T-cell (primary cell): ENCODE data around the gene CCDC124. TPM values are rescaled to one million over a fixed set of nuclear protein-coding genes. Genes with fewer than 3 reads are reported as not detected.
"Not testable (repeated sequence)": the region's sequence is repeated elsewhere in the genome, so short reads cannot be mapped to it uniquely, and the experiment has no call there.

Source experiments
- ATAC-seq, 4 experiments: fragments of 200-7000 bp in 3 of 4; fragments of 150-1000 bp in 1 of 4; cut with Tn5 transposase; replicated peaks in 1 of 4; 1 replicate in 3 of 4; 2 replicates in 1 of 4; pipeline ENCODE4 v1.10.0; 2021; ENCODE audit warnings: moderate library complexity in 3 of 4, mild to moderate bottlenecking in 2 of 4, moderate number of reproducible peaks in 1 of 4
- CTCF ChIA-PET, 2 donors: fragments of 300-600 bp; sonication (Branson Sonifier 250); formaldehyde crosslinking; loops; one replicate each; lab custom pipeline; 2022; ENCODE audit warnings: antibody characterized with exemption in 2 of 2; lab: Charles Lee
- POLR2A ChIA-PET, 2 donors: fragments of 300-600 bp; sonication (Branson Sonifier 250); formaldehyde crosslinking; loops; one replicate each; lab custom pipeline; 2022; ENCODE audit warnings: antibody characterized with exemption in 2 of 2; lab: Charles Lee
- DNase-seq, 35 experiments: peaks; one replicate each; pipeline versions ENCODE4 v3.0.0 to v3.0.0-alpha.2; 2013 to 2023
- H3K27ac ChIP-seq: one replicate; pipeline ENCODE4 v1.5.1; 2013; ENCODE audit warnings: low read length
- H3K27me3 ChIP-seq, 2 experiments: replicated peaks in 1 of 2; 1 replicate in 1 of 2; 2 replicates in 1 of 2; pipeline versions ENCODE4 v1.6.1 to v1.7.0; 2013; ENCODE audit warnings: low read length in 1 of 2, mixed read lengths in 1 of 2; ENCODE audit not compliant: control insufficient read depth in 2 of 2, insufficient read depth in 2 of 2; ENCODE audit errors: extremely low read depth in 1 of 2
- H3K36me3 ChIP-seq, 2 donors: 1 replicate in 1 of 2; 2 replicates in 1 of 2; pipeline versions ENCODE4 v1.6.1 to v1.7.0; 2013; ENCODE audit warnings: low read length in 1 of 2; ENCODE audit not compliant: control insufficient read depth in 2 of 2, insufficient read depth in 1 of 2; ENCODE audit errors: extremely low read depth in 1 of 2
- H3K4me1 ChIP-seq, 2 experiments: 1 replicate in 1 of 2; 2 replicates in 1 of 2; pipeline versions ENCODE4 v1.6.1 to v1.7.0; 2013; ENCODE audit warnings: low read length in 2 of 2, mixed read lengths in 1 of 2; ENCODE audit not compliant: insufficient read depth in 2 of 2, control insufficient read depth in 1 of 2; ENCODE audit errors: extremely low read depth in 1 of 2
- H3K4me3 ChIP-seq, 2 donors: 1 replicate in 1 of 2; 2 replicates in 1 of 2; pipeline versions ENCODE4 v1.5.1 to v1.7.0; 2013; ENCODE audit warnings: mild to moderate bottlenecking in 2 of 2, low read length in 1 of 2, moderate library complexity in 1 of 2; ENCODE audit not compliant: control insufficient read depth in 1 of 2; ENCODE audit errors: extremely low read depth in 1 of 2
- H3K9me3 ChIP-seq: 2 replicates; pipeline ENCODE4 v1.7.0; 2013
- H3K27ac Mint-ChIP-seq, 2 donors: one replicate each; pipeline ENCODE4 v1.8.0; 2020 to 2021; ENCODE audit warnings: mild to moderate bottlenecking in 2 of 2, mixed read lengths in 2 of 2
- H3K27me3 Mint-ChIP-seq, 2 donors: one replicate each; pipeline ENCODE4 v1.8.0; 2021 to 2022; ENCODE audit warnings: mixed read lengths in 2 of 2
- H3K36me3 Mint-ChIP-seq: one replicate; pipeline ENCODE4 v1.8.0; 2021; ENCODE audit warnings: mixed read lengths
- H3K4me1 Mint-ChIP-seq, 3 donors: one replicate each; pipeline ENCODE4 v1.8.0; 2020 to 2022; ENCODE audit warnings: mixed read lengths in 3 of 3, mild to moderate bottlenecking in 1 of 3
- H3K4me3 Mint-ChIP-seq, 3 donors: one replicate each; pipeline ENCODE4 v1.8.0; 2020 to 2022; ENCODE audit warnings: mild to moderate bottlenecking in 3 of 3, mixed read lengths in 3 of 3, moderate library complexity in 3 of 3
- H3K9me3 Mint-ChIP-seq, 3 donors: one replicate each; pipeline ENCODE4 v1.8.0; 2020 to 2022; ENCODE audit warnings: mixed read lengths in 3 of 3
- WGBS: methylation state at CpG from one replicate; pipeline ENCODE4 v1.1.5; 2013; ENCODE audit warnings: missing lambda C conversion rate; ENCODE audit not compliant: insufficient coverage; 5-methylcytosine and 5-hydroxymethylcytosine counted together
- total RNA-seq, 35 experiments: library from RNA in 6 of 35; stranded (reverse) in 6 of 35; fragments of 120-200 nt in 1 of 35; gene quantifications; one replicate each; pipeline versions ENCODE4 v1.2.1 to v1.2.4 and lab custom pipeline; 2013 to 2026

The CCDC124 gene
- total RNA-seq, 5 donors from 2014 or later (not counting 1 experiment from before 2014, with no cell fraction given), result 24.8 to 51.1 (median 41.5) TPM

- ChIA-PET CTCF (no interaction called here), POLR2A (no interaction called here)
- DNase-seq, result no peak
- no peak overlapping the region for H3K27ac ChIP-seq
- Mint-ChIP-seq H3K27me3 (peaks cover 6 to 19% of the 10 kb centered on the region in 2 donors), H3K4me1 (peaks cover 0 to 6% (median 0%) of the 10 kb centered on the region in 3 donors), H3K27ac (no peak overlapping the region), H3K36me3 (no peaks in the 10 kb centered on the region), H3K4me3 (no peak overlapping the region), H3K9me3 (no peaks in the 10 kb centered on the region)
- H3K4me1 ChIP-seq, result no peaks in the 10 kb centered on the region
- no peak for ATAC-seq
- no peak overlapping the region for H3K4me3 ChIP-seq
- H3K36me3 ChIP-seq, result no peaks in the 10 kb centered on the region
- H3K9me3 ChIP-seq, result no peaks in the 10 kb centered on the region
- WGBS, result 86% methylated on average over 12 of the region's 22 CpGs
- H3K27me3 ChIP-seq, result peaks cover 0 to 56% of the 10 kb centered on the region in 2 experiments
Measured at GRCh38 chr19:17982430-17982829, 49.6 kb downstream of the CCDC124 start.

GRCh38 chr19:17985037-17985818, 52.4 kb downstream of the CCDC124 start:
- H3K27ac ChIP-seq, result no peak overlapping the region
- ChIA-PET CTCF (no interaction called here), POLR2A (no interaction called here)
- H3K36me3 ChIP-seq, result no peaks in the 10 kb centered on the region
- H3K4me3 Mint-ChIP-seq, result no peak overlapping the region
- H3K27me3 ChIP-seq, result peaks cover 0 to 46% of the 10 kb centered on the region in 2 experiments
- H3K36me3 Mint-ChIP-seq, result no peaks in the 10 kb centered on the region
- 84% methylated on average over 9 of the region's 17 CpGs for WGBS
- DNase-seq (no peak), ATAC-seq (no peak)
- H3K4me1 Mint-ChIP-seq, result peaks cover 0 to 2% (median 0%) of the 10 kb centered on the region in 3 donors
- no peak overlapping the region for H3K27ac Mint-ChIP-seq
- no peak overlapping the region for H3K4me3 ChIP-seq
- H3K4me1 ChIP-seq, result no peaks in the 10 kb centered on the region
- peaks cover 5 to 12% of the 10 kb centered on the region in 2 donors for H3K27me3 Mint-ChIP-seq
- no peaks in the 10 kb centered on the region for H3K9me3 ChIP-seq
- no peaks in the 10 kb centered on the region for H3K9me3 Mint-ChIP-seq

- ATAC-seq, H3K27ac ChIP-seq, POLR2A ChIA-PET, DNase-seq, H3K9me3 Mint-ChIP-seq, H3K27me3 Mint-ChIP-seq, H3K4me1 ChIP-seq, H3K9me3 ChIP-seq, CTCF ChIA-PET, H3K4me3 ChIP-seq, H3K36me3 ChIP-seq, H3K36me3 Mint-ChIP-seq, H3K27ac Mint-ChIP-seq, H3K4me3 Mint-ChIP-seq, H3K4me1 Mint-ChIP-seq: not testable (repeated sequence)
- peaks cover 0 to 34% of the 10 kb centered on the region in 2 experiments for H3K27me3 ChIP-seq
- WGBS, result 85% methylated on average over 6 of the region's 8 CpGs
Measured at GRCh38 chr19:17986569-17986968, 53.8 kb downstream of the CCDC124 start.

- no peaks in the 10 kb centered on the region for H3K36me3 Mint-ChIP-seq
- no peaks in the 10 kb centered on the region for H3K27me3 Mint-ChIP-seq
- Histone ChIP-seq H3K9me3 (no peaks in the 10 kb centered on the region), H3K27me3 (peaks cover 0 to 29% of the 10 kb centered on the region in 2 experiments), H3K4me1 (no peaks in the 10 kb centered on the region), H3K4me3 (no peak overlapping the region), H3K36me3 (no peaks in the 10 kb centered on the region), H3K27ac (no peak overlapping the region)
- H3K4me1 Mint-ChIP-seq, result no peaks in the 10 kb centered on the region
- H3K4me3 Mint-ChIP-seq, result no peak overlapping the region
- POLR2A ChIA-PET, result interaction anchor here in 1 of 2 donors (0.5 kb wide), 1 partner anchor 81 kb away, joined by 9 read pairs; no protein-coding TSS in a partner anchor
- no peak overlapping the region for H3K27ac Mint-ChIP-seq
- CTCF ChIA-PET, result interaction anchor here in 1 of 2 donors (0.7 kb wide), 1 partner anchor 69 kb away, joined by 4 read pairs; no protein-coding TSS in a partner anchor
- whole genome bisulfite sequencing, result 86% methylated on average over 12 of the region's 13 CpGs
- DNase-seq (no peak), ATAC-seq (no peak)
- no peaks in the 10 kb centered on the region for H3K9me3 Mint-ChIP-seq
Measured at GRCh38 chr19:17988161-17988560, 55.3 kb downstream of the CCDC124 start.

- ChIA-PET POLR2A (no interaction called here), CTCF (no interaction called here)
- Mint-ChIP-seq H3K9me3 (no peaks in the 10 kb centered on the region), H3K36me3 (no peaks in the 10 kb centered on the region), H3K4me1 (no peaks in the 10 kb centered on the region), H3K27me3 (no peaks in the 10 kb centered on the region), H3K27ac (no peak overlapping the region), H3K4me3 (no peak overlapping the region)
- H3K27ac ChIP-seq, result no peak overlapping the region
- H3K4me3 ChIP-seq, result no peak overlapping the region
- no peak for DNase-seq
- H3K36me3 ChIP-seq, result no peaks in the 10 kb centered on the region
- H3K9me3 ChIP-seq, result no peaks in the 10 kb centered on the region
- peaks cover 0 to 25% of the 10 kb centered on the region in 2 experiments for H3K27me3 ChIP-seq
- no peaks in the 10 kb centered on the region for H3K4me1 ChIP-seq
- ATAC-seq, result no peak
- WGBS, result 90% methylated on average over 14 of the region's 16 CpGs
Measured at GRCh38 chr19:17989425-17990094, 56.7 kb downstream of the CCDC124 start.

- Mint-ChIP-seq H3K9me3 (no peaks in the 10 kb centered on the region), H3K27ac (no peak overlapping the region), H3K4me1 (peaks cover 2 to 7% (median 6%) of the 10 kb centered on the region in 3 donors), H3K36me3 (no peaks in the 10 kb centered on the region), H3K4me3 (no peak overlapping the region), H3K27me3 (no peaks in the 10 kb centered on the region)
- DNase-seq (no peak), ATAC-seq (no peak)
- POLR2A ChIA-PET, result interaction anchor here in 1 of 2 donors (0.6 kb wide), 1 partner anchor 172 kb away, joined by 7 read pairs; no protein-coding TSS in a partner anchor
- CTCF ChIA-PET, result interaction anchor here in 1 of 2 donors (1.7 kb wide), 1 partner anchor 46 kb away, joined by 4 read pairs; no protein-coding TSS in a partner anchor
- Histone ChIP-seq H3K27ac (no peak overlapping the region), H3K4me1 (peaks cover 0 to 10% of the 10 kb centered on the region in 2 experiments), H3K4me3 (no peak overlapping the region), H3K27me3 (peaks cover 0 to 19% of the 10 kb centered on the region in 2 experiments), H3K9me3 (no peaks in the 10 kb centered on the region), H3K36me3 (no peaks in the 10 kb centered on the region)
- WGBS, result 96% methylated on average over 8 of the region's 27 CpGs
Measured at GRCh38 chr19:17993076-17993813, 60.4 kb downstream of the CCDC124 start.
